Measurements from ENCODE around the gene TP63. TPM values are rescaled to one million over a fixed set of nuclear protein-coding genes. Genes with fewer than 3 reads are reported as not detected.

TP63 gene
- total RNA-seq, 2 experiments from 2014 or later = 0.34 to 0.53 TPM

GRCh38 chr3:189900578-189900977 is 269.4 kb downstream of the TP63 start:
- ChIA-PET CTCF (no interaction called here), POLR2A (no interaction called here)

GRCh38 chr3:189901481-189901880 is 270.3 kb downstream of the TP63 start:
- CTCF ChIA-PET = no interaction called here
- POLR2A ChIA-PET = no interaction called here

GRCh38 chr3:189902230-189903186 is 271.3 kb downstream of the TP63 start:
- ChIA-PET CTCF (no interaction called here), POLR2A (no interaction called here)

- ChIA-PET POLR2A (no interaction called here), CTCF (no interaction called here)
Observed at GRCh38 chr3:189903562-189904250, 272.5 kb downstream of the TP63 start.

- ChIA-PET POLR2A (no interaction called here), CTCF (no interaction called here)
Observed at GRCh38 chr3:189907803-189908202, 276.6 kb downstream of the TP63 start.

GRCh38 chr3:189908646-189909045 is 277.5 kb downstream of the TP63 start:
- POLR2A ChIA-PET = no interaction called here
- CTCF ChIA-PET = no interaction called here

- ChIA-PET POLR2A (no interaction called here), CTCF (no interaction called here)
Observed at GRCh38 chr3:189909139-189909538, 277.9 kb downstream of the TP63 start.

GRCh38 chr3:189909573-189909972 is 278.4 kb downstream of the TP63 start:
- ChIA-PET POLR2A (no interaction called here), CTCF (no interaction called here)

- ChIA-PET POLR2A (no interaction called here), CTCF (no interaction called here)
Observed at GRCh38 chr3:189911001-189911400, 279.8 kb downstream of the TP63 start.

GRCh38 chr3:189914799-189915198 is 283.6 kb downstream of the TP63 start:
- POLR2A ChIA-PET = no interaction called here
- CTCF ChIA-PET = no interaction called here

- ChIA-PET POLR2A (no interaction called here), CTCF (no interaction called here)
Observed at GRCh38 chr3:189921770-189922169, 290.6 kb downstream of the TP63 start.

- CTCF ChIA-PET = interaction anchor here (0.7 kb wide), 1 partner anchor 29 kb away, joined by 3 read pairs; no protein-coding TSS in a partner anchor
Observed at GRCh38 chr3:189927975-189928895, 297.0 kb downstream of the TP63 start.

GRCh38 chr3:189936201-189936945 is 305.2 kb downstream of the TP63 start:
- ChIA-PET POLR2A (no interaction called here), CTCF (no interaction called here)

More at GRCh38 chr3:189927975-189928895, 297.0 kb downstream of the TP63 start:
- POLR2A ChIA-PET = no interaction called here

- POLR2A ChIA-PET = no interaction called here
- CTCF ChIA-PET = no interaction called here
Observed at GRCh38 chr3:189937302-189938127, 306.3 kb downstream of the TP63 start.

GRCh38 chr3:189941125-189941524 is 309.9 kb downstream of the TP63 start:
- POLR2A ChIA-PET = interaction anchor here (0.7 kb wide), 1 partner anchor 586 kb away, joined by 3 read pairs; no protein-coding TSS in a partner anchor
- CTCF ChIA-PET = no interaction called here

- CTCF ChIA-PET = no interaction called here
- POLR2A ChIA-PET = interaction anchor here (0.7 kb wide), 1 partner anchor 587 kb away, joined by 3 read pairs; no protein-coding TSS in a partner anchor
Observed at GRCh38 chr3:189941679-189942078, 310.5 kb downstream of the TP63 start.

- ChIA-PET POLR2A (no interaction called here), CTCF (no interaction called here)
Observed at GRCh38 chr3:189942948-189943347, 311.8 kb downstream of the TP63 start.

- POLR2A ChIA-PET = no interaction called here
- CTCF ChIA-PET = no interaction called here
Observed at GRCh38 chr3:189944285-189945145, 313.3 kb downstream of the TP63 start.
